Panc1 (cell line): ENCODE measurements around the gene NFE2L3. TPM values are rescaled to one million over a fixed set of nuclear protein-coding genes. Genes with fewer than 3 reads are reported as not detected.

Source experiments
- ATAC-seq: fragments of 200-7000 bp; cut with Tn5 transposase; 2 replicates; pipeline ENCODE4 v1.9.1; 2020; ENCODE audit warnings: mild to moderate bottlenecking, moderate library complexity
- BruUV-seq: library from RNA; stranded (reverse); fragments of 400-500 nt; replicated peaks from 2 replicates; lab custom pipeline; 2021; lab: Mats Ljungman, UMichigan
- CTCF ChIA-PET: fragments of 300-600 bp; sonication (Branson Sonifier 250); formaldehyde crosslinking; loops from one replicate; lab custom pipeline; 2022; ENCODE audit warnings: antibody characterized with exemption; lab: Charles Lee
- POLR2A ChIA-PET: fragments of 300-600 bp; sonication (Branson Sonifier 250); formaldehyde crosslinking; loops from one replicate; lab custom pipeline; 2022; ENCODE audit warnings: antibody characterized with exemption; lab: Charles Lee
- DNase-seq: peaks from one replicate; pipeline ENCODE4 v3.0.0-alpha.2; 2010; ENCODE audit warnings: low read depth, low spot score
- H3K27ac ChIP-seq: 2 replicates; pipeline ENCODE4 v1.5.1; 2011; ENCODE audit warnings: mild to moderate bottlenecking, low read length, inconsistent platforms
- H3K27me3 ChIP-seq: fragments of 200-500 bp; sonication (Bioruptor generic); 2 replicates; pipeline ENCODE4 v1.6.0; 2014; ENCODE audit warnings: low read length, inconsistent platforms; ENCODE audit not compliant: control insufficient read depth, insufficient read depth
- H3K36me3 ChIP-seq: fragments of 200-500 bp; sonication (Bioruptor generic); 2 replicates; pipeline ENCODE4 v1.5.1; 2014; ENCODE audit warnings: inconsistent platforms, mild to moderate bottlenecking, low read length, moderate library complexity; ENCODE audit not compliant: control insufficient read depth, insufficient read depth
- H3K4me1 ChIP-seq: 2 replicates; pipeline ENCODE4 v1.5.1; 2011; ENCODE audit warnings: inconsistent platforms, mild to moderate bottlenecking, low read length, moderate library complexity; ENCODE audit not compliant: control insufficient read depth, insufficient read depth
- H3K4me3 ChIP-seq, 2 experiments: 2 replicates each; pipeline ENCODE4 v1.5.1; 2011 to 2012; ENCODE audit warnings: low read depth in 2 of 2, low read length in 2 of 2, mild to moderate bottlenecking in 2 of 2, inconsistent platforms in 1 of 2, moderate library complexity in 1 of 2
- H3K9me3 ChIP-seq: fragments of 200-500 bp; sonication (Bioruptor generic); 2 replicates; pipeline ENCODE4 v1.5.1; 2014; ENCODE audit warnings: low read depth, mild to moderate bottlenecking, inconsistent platforms, low read length, moderate library complexity; ENCODE audit not compliant: control insufficient read depth, insufficient read depth
- CTCF ChIP-seq: fragments of 450-650 bp; IDR thresholded peaks from 2 replicates; pipeline ENCODE4 v1.5.1; 2017; ENCODE audit warnings: mild to moderate bottlenecking
- POLR2AphosphoS5 ChIP-seq: IDR thresholded peaks from 2 replicates; pipeline ENCODE4 v1.6.1; 2012; ENCODE audit warnings: mild to moderate bottlenecking, low read depth, low read length, moderate library complexity
- REST ChIP-seq, 2 experiments: IDR thresholded peaks; 2 replicates each; pipeline ENCODE4 v1.6.1; 2011 to 2012; ENCODE audit warnings: low read depth in 2 of 2, control low read depth in 1 of 2, low read length in 1 of 2, mild to moderate bottlenecking in 1 of 2, moderate library complexity in 1 of 2; ENCODE audit not compliant: insufficient read depth in 1 of 2
- SIN3A ChIP-seq: IDR thresholded peaks from 2 replicates; pipeline ENCODE4 v1.6.1; 2012; ENCODE audit warnings: low read depth, mild to moderate bottlenecking, low read length, moderate library complexity, borderline replicate concordance; ENCODE audit not compliant: insufficient read depth
- TCF7L2 ChIP-seq: IDR thresholded peaks from 2 replicates; pipeline ENCODE4 v1.6.1; 2011; ENCODE audit warnings: mild to moderate bottlenecking, low read depth, low read length, inconsistent platforms
- in situ Hi-C: cut with HindIII; loops from 2 replicates; pipeline ENCODE4 v1.10.0; 2016; ENCODE audit warnings: low sequenced_read_pairs, low pct_unique_long_range_greater_than_20kb
- intact Hi-C: fragments of 100-400 bp; cut with micrococcal nuclease; formaldehyde crosslinking; loops from one replicate; pipeline ENCODE4 v1.10.0; 2022; ENCODE audit not compliant: unreplicated experiment
- total RNA-seq: library from RNA; stranded (reverse); gene quantifications from one replicate; pipeline ENCODE4 v1.2.1, GENCODE V29; 2021; ENCODE audit not compliant: unreplicated experiment

Gene NFE2L3
- total RNA-seq, 1 experiment from 2014 or later = 78.5 TPM

- Histone ChIP-seq H3K36me3 (no peaks in the 10 kb centered on the region), H3K27ac (no peak overlapping the region), H3K27me3 (no peaks in the 10 kb centered on the region), H3K4me1 (no peaks in the 10 kb centered on the region), H3K9me3 (0 out of 2 replicates have a peak, but pooled peaks cover 2% of the 10 kb centered on the region), H3K4me3 (no peak overlapping the region)
- intact Hi-C loops (no loop called here), in situ Hi-C loops (no loop called here)
- TF ChIP-seq SIN3A (no peak), TCF7L2 (no peak), CTCF (no peak), POLR2AphosphoS5 (no peak), REST (IDR thresholded peaks at IDR 0.05; ENCODE audit: insufficient read depth in 1 of 2, low read depth in 2 of 2, low read length in 1 of 2) (no peak)
- POLR2A ChIA-PET = no interaction called here
- no TSS peak for BruUV-seq
- DNase-seq (no peak), ATAC-seq (no peak)
- CTCF ChIA-PET = interaction anchor here (0.6 kb wide), 1 partner anchor 156 kb away, joined by 3 read pairs; no protein-coding TSS in a partner anchor
These were observed 20.9 kb upstream of the NFE2L3 start for GRCh38 chr7:26131056-26131589.

GRCh38 chr7:26135076-26135475 lies 16.9 kb upstream of the NFE2L3 start:
- CTCF ChIA-PET = no interaction called here
- in situ Hi-C loops (no loop called here), intact Hi-C loops (no loop called here)
- Histone ChIP-seq H3K27ac (no peak overlapping the region), H3K4me3 (no peak overlapping the region), H3K9me3 (0 out of 2 replicates have a peak, but pooled peaks cover 2% of the 10 kb centered on the region), H3K4me1 (no peaks in the 10 kb centered on the region), H3K27me3 (no peaks in the 10 kb centered on the region), H3K36me3 (no peaks in the 10 kb centered on the region)
- POLR2A ChIA-PET = no interaction called here
- no peak for DNase-seq
- no TSS peak for BruUV-seq
- no peak for ATAC-seq
- TF ChIP-seq SIN3A (no peak), CTCF (no peak), TCF7L2 (no peak), REST (IDR thresholded peaks at IDR 0.05; ENCODE audit: insufficient read depth in 1 of 2, low read depth in 2 of 2, low read length in 1 of 2) (no peak), POLR2AphosphoS5 (no peak)
